Stimulated activated CD4-positive, alpha-beta T cell treated with anti-CD3 and anti-CD28 coated beads, TNF-alpha, amount 100 ng/mL, for 4 hours (primary cell): ENCODE results near the gene C6orf62.
"Not testable (repeated sequence)": the region's sequence is repeated elsewhere in the genome, so short reads cannot be mapped to it uniquely, and the experiment has no call there.

Experiments used
- DNase-seq, 3 experiments: peaks; one replicate each; pipeline ENCODE4 v3.0.0-alpha.2; 2020; ENCODE audit warnings: low read depth in 3 of 3

The C6orf62 gene

DNA sequence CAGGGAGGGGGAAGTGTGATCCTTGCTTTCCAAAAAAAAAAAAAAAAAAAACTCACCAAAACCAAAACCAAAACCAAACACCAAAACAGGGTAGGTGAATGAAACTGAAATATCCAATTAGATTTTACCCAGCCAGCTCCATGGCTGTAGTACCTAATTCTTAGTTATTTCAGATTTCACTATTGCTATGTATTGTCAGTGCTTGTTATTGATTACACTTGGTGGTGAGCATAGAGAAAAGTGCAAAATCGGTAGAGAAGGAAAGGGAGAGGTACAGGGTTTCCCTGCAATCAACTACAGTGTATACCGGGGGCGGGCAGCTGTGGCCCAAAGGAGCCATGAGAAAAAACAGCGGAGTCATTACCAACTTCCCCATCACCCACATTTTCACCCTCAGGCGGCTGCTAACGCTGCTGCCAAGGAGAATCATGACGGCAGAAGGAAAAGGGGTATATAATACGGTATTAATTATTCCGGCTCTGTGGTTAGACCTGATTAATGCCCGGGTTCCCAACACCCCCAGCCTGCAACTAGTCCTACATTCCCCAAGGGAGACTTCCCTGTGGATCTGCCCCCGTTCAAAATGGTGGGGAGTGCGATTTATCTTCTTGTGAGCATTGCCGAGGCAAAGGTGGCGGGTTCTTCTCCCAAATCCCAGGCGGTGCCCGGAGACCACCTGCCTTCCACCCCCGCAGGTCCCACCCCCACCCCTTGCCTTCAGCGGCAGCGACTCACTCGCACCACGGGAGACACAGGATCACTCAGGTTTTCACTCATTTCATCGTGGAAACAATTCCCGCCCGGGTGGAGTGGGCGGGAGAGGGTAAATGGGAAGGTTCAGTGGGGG, at the start of gene C6orf62:
TSS of gene C6orf62 (minus strand) at position 30 of the 847 bp plus-strand sequence. CDS start 486 bp downstream, outside the sequence.
- peak; percentile 17 to 33 (median 20) for DNase-seq

DNA sequence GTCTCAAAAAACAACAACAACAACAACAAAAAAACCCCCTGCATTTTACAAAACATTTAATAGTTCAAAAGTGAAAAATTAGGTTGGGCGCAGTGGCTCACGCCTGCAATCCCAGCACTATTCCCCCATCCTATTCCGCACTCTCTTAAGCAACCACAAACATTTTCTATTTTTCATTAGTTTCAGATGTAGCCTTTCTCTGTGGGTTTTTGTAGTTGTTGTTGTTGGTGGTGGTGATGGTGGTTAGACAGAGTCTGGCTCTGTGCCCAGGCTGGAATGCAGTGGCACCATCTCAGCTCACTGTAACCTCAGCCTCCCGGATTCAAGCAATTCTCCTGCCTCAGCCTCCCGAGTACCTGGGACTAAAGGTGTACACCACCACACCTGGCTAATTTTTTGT, 49.4 kb upstream of the C6orf62 start:
- no peak for DNase-seq

DNA sequence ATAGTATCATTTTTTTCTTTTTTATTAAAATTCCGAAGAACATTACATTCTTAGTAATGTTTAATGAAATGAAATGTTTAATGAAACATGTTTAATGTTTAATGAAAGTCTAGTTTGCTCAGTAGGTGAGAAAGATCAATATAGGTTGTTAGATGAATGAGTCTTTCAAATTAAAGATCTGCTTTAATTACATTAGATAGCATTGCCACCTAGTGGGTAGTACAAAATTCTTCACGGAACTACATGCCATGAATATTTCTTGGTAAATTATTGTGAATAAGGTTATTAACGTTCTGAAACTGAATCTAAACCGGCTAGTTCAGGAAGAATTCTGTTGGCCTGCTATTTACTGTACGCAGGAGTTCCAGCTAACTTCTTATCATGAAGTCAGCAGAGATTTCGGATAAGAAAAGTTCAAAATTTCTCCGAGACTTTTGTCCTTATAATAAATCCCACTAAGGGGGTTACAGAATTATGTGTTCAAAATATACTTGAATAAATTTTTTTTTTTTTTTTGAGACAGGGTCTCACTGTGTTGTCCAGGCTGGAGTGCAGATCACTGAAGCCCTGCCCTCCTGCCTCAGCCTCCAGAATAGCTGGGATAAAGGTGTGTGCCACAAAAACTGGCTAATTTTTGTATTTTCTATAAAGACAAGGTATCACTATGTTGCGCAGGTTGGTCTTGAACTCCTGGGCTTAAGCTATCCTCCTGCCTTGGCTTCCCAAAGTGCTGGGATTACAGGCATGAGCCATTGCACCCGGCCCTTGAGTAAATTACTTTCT, 47.9 kb upstream of the C6orf62 start:
- no peak for DNase-seq

DNA sequence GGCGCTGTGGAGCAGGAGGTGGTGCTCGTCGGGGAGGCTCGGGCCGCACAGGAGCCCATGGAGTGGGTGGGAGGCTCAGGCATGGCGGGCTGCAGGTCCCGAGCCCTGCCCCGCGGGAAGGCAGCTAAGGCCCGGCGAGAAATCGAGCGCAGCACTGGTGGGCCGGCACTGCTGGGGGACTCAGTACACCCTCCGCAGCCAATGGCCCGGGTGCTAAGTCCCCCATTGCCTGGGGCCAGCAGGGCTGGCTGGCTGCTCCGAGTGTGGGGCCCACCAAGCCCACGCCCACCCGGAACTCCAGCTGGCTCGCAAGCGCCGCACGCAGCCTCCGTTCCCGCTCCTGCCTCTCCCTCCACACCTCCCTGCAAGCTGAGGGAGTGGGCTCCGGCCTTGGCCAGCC, 47.0 kb upstream of the C6orf62 start:
- DNase-seq = not testable (repeated sequence)

DNA sequence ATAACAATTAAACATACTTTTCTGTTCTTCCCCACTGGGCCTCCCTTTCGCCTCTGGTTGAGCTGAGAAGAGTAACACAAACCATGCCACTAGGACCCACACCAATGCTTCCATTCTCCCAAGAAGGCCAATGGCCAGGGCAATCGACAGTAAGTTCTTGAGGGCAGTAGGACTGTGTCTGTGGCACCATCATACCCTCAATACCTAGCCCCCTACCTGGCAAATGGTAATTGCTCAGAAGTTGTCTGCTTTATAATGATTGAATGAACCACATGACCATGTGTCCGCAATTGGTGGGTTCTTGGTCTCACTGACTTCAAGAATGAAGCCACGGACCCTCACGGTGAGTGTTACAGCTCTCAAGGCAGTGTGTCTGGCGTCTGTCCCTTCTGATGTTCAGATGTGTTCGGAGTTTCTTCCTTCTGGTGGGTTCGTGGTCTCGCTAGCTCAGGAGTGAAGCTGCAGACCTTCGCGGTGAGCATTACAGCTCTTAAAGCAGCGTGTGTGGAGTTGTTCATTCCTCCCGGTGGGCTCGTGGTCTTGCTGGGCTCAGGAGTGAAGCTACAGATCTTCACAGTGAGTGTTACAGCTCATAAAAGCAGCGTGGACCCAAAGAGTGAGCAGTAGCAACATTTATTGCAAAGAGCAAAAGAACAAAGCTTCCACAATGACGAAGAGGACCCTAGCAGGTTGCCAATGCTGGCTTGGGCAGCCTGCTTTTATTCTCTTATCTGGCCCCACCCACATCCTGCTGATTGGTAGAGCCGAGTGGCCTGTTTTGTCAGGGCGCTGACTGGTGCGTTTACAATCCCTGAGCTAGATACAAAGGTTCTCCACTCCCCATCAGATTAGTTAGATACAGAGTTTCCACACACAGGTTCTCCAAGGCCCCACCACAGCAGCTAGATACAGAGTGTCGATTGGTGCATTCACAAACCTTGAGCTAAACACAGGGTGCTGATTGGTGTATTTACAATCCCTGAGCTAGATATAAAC, 46.2 kb upstream of the C6orf62 start:
- DNase-seq = not testable (repeated sequence)

DNA sequence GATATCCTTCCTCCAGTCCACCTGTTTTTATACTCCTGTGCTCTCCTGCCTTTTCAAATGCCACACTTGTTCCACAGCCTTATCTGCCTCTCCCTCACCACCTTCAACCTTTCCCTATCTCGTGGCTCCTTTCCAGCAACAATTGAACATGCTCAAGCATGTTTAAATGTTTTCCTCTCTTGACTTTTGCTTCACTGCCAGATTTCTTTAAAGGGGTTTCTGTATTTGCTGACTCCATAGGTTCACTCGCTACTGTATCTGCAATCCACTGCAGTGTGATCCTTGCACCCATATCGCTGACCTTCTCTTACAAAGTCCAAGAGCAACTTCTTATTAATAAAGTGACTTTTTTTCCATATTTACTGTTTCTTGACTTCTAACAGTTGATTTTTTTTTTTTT, 44.6 kb upstream of the C6orf62 start:
- no peak for DNase-seq

DNA sequence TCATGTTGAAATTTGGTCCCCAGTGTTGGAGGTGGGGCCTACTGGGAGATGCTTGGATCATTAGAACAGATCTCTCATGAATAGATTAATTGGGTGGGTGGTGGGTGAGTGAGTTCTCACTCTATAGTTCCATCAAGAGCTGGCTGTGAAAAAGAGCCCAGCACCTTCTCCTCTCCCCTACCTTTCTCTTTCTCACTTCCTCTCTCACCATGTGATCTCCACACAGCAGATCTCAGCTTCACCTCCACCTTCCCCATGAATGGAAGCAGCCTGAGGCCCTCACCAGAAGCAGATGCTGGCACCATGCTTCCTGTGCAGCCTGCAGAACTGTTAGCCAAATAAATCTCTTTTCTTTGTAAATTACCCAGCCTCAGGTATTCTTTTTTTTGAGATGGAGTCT, 42.9 kb upstream of the C6orf62 start:
- DNase-seq = no peak

DNA sequence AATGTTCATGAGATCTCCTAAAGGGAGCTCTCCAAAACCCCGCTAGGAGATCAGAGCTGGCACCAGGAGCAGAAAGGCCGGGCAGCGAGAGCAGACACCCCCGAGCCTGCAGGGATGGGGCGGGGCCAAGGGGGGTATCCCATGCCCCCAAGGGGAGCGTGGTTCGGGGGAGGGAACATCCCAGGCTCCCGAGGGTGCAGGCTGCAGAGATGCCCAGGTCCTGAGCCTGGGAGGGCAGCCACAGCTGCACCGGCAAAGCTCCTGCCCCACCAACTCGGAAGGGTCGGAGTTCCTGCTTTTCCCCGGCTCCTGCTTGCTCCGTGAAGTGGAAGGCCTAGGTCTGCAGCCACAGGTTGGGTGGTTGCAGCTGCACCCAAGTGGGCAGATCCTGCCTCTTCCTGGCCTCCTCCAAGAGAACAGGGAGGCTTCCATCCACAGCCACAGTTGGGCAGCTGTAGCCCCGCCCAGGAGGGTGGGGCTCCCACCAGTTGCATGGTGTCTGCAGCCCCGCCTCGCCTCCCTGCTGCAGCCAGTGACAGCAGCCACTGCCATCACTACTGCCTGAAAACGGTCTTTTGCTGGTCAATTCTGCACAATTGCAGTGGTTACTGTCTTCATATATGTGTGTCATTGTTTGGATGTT, 42.4 kb upstream of the C6orf62 start:
- no peak for DNase-seq

DNA sequence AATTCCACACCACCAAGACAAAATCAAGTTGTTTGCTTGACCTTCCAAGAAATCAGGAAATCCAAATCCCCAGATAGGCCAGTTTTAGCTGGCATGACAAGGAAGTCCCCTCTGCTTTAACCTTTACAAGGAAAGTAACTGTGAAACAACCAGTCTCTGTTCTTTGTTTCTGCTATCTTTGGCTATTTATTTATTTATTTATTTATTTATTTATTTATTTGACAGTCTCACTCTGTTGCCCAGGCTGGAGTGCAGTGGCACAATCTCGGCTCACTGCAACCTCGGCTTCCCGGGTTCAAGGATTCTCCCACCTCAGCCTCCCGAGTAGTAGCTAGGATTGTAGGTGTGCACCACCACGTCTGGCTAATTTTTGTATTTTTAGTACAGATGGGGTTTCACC, 41.3 kb upstream of the C6orf62 start:
- DNase-seq = no peak

DNA sequence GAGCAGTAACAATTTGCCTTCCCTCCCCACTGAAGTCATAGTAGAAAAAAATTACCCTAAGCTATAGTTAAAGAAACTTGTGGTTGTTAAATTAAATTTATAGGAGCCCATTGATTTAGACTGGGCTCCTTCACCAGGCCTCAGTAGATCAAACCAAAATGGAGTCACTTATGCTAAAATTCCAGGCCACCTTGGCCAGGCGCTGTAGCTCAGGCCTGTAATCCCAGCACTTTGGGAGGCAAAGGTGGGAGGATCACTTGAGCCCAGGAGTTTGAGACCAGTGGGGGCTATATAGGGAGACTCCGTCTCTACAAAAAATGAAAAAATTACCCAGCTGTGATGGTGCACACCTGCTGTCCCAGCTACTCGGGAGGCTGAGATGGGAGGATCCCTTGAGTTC, 40.8 kb upstream of the C6orf62 start:
- DNase-seq = no peak

DNA sequence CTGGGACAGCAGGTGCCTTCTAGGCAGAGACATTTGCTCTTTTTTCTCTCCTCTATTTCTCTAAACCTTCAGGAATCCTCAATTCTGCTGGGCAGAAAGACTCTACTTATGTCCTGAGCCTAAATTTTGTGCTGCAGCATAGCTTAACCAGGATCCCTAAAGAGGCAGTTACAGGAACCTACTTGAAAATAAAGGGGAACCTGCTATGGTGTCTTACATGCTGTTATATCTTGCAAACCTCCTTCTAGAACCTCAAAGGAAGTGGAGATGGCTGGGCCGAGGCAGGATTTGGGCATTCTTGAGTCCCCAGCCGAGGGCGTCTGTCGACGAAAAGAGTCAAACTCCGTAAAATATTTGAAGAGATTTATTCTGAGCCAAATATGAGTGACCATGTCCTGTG, 38.7 kb upstream of the C6orf62 start:
- no peak for DNase-seq

DNA sequence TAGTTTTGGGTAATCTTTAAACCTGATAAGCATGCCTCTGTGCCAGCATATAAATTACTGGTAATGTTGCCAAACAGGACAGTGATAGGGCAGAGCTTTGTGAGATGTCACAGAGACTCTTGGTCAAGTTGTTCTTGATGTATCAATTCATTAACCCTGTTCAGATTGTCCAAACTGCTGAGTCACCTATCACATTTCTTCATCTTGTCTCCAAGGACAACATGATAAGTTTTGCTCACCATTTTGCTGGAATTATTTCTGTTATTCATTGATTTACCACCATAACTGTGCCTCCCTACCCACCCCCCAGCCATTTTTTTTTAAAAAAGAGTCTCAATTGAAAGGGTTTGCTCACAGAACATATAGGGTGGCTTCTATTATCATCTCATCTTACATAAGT, 36.3 kb upstream of the C6orf62 start:
- DNase-seq = no peak

DNA sequence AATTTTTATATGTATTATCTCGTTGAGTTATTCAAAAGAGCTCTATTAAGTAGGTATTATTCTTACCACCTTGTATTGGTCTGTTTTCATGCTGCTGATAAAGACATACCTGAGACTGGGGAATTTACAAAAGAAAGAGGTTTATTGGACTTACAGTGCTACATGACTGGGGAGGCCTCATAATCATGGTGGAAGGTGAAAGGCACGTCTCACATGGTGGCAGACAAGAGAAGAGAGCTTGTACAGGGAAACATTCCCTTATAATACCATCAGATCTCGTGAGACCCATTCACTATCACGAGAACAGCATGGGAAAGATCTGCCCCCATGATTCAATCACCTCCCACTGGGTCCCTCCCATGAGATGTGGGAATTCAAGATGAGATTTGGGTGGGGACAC, 35.4 kb upstream of the C6orf62 start:
- not testable (repeated sequence) for DNase-seq

DNA sequence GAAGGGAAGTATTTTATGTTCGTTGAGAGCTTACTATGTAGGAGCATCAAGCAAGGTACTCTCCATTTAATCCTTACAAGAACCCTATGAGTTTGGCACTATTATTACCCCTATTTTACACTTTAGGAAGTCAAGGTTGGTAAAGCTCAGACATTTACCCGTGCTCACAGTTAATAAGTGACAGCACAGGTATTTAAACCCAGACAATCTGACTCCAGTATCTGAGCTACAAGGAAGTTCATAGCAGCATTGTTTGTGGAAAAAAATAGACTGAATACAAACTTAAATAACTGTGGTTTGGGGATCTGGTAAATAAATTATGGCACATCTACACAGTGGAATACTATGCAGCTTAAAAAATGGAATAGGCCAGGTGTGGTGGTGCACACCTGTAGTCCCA, 34.6 kb upstream of the C6orf62 start:
- DNase-seq = no peak

DNA sequence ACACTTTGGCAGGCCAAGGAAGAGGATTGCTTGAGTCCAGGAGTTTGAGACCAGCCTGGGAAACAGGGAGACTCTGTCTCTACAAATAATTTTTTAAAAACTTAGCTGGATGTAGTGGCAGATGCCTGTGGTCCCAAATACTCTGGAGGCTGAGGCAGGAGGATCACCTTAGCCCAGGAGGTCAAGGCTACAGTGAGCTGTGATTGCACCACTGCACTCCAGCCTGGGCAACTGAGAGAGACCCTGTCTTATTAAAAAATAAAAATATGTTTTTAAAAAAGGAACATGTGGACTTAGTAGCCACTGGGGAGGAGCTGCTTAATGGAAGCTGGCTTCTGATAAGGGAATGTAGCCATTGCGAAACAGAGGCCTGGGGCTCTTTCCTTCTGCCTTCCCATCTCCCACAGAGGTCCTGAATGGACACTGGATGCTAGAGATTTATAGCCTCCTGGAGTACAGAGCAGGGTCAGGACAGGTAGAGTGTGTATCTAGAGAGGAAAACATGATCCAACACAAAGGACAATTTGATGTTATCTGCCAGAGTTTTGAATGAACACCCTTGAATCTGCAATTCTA, 34.1 kb upstream of the C6orf62 start:
- DNase-seq = no peak

DNA sequence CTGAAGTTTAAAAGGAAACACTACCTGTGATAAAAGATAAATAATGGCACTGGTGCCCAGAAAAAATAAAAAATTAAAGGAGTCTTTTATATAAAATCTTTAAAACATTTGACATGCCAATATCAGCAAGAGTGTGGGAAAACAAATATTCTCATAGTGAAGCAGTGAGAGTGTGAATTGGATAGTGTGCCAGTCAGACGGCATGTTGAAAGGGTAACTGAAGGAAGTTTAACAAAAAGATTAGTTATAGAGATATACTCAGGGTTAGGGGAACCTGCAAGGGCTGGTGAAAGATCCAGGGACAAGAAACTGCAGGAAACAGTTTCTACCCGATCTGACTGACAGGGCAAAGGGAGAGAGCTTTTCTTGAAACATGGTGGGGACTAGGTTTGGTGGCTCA, 33.5 kb upstream of the C6orf62 start:
- no peak for DNase-seq

DNA sequence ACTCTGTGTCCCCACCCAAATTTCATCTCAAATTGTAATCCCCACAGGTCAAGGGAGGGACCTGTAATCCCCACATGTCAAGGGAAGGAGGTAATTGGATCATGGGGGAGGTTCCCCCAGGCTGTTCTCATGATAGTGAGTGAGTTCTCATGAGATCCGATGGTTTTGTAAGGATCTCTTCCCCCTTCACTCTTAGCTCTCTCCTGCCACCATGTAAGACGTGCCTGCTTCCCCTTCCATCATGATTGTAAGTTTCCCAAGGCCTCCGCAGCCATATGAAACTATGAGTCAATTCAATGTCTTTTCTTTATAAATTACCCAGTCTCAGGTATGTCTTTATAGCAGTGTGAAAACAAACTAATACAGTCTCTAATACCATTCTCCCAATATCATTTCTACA, 31.9 kb upstream of the C6orf62 start:
- DNase-seq = not testable (repeated sequence)

DNA sequence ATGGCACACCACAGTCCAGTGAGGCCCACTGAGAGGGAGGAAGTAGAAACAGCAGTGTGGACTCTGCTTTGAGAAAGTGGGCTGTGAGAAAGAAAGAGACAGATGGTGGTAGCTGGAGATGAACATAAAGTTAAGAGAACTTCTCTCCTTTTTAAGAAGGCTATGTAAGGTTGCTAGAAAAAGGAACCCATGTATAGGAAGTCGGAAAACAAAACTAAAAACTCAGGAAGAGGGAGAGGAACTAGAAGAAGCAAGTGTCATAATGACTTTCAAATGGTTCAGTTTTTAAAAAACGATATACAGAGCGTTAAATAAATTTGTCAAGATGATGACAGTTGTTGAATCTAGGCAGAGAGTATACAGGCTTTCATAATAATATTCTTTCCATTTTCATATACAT, 30.3 kb upstream of the C6orf62 start:
- DNase-seq = no peak

DNA sequence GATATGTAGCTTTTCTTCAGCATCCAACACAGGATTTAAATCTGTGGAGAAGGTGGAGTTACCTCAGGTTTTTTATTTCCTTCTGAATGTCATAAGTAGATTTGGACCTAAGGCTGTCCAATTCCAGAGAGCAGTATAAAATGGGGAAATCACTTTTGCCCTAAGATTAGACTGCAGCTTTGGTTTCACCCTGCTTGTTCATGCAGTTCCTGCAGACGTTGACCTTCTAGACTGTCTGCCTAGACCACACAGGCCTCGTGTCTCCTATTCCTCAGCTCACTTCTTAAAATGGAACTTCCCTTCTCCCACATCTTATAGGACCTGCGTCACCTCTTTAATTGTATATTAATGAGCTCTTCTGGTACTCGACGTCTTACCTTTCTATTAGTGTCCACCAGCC, 26.0 kb upstream of the C6orf62 start:
- no peak for DNase-seq

DNA sequence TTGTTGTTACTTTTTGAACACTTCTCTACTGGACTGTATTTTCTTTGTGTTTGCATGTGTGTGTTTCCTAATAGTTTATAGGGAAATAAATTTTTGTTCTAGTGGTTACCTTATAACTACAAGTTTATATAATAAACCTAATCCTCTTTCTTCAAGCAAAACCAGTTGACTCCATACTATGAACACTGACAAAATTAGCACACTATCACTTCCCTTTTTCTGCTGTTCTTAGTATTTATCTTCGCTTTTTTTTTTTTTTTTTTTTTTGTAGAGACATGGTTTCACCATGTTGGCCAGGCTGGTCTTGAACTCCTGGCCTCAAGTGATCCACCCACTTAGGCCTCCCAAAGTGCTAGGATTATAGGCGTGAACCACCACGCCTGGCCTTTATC, 25.0 kb upstream of the C6orf62 start:
- no peak for DNase-seq
